Measurements from ENCODE around the gene SAPCD2.

The SAPCD2 gene

GRCh38 chr9:137116027-137116507 is 45.7 kb upstream of the SAPCD2 start:
- no peaks in the 10 kb centered on the region for H3K4me1 ChIP-seq (ENCODE audit: control insufficient read depth, insufficient read depth, low read length)
- POLR2A ChIA-PET: interaction anchor here (1.3 to 2.0 kb wide), 2 partner anchors 29 to 124 kb away, joined by 6 read pairs; partner anchors contain the start of genes MAN1B1 and TUBB4B
- CTCF ChIA-PET: interaction anchor here (0.9 to 10.2 kb wide), 4 partner anchors 7 to 121 kb away, joined by 3 to 69 read pairs (median 5); partner anchors contain the start of genes CYSRT1 and RNF224

GRCh38 chr9:137115394-137116026 is 45.2 kb upstream of the SAPCD2 start:
- no peaks in the 10 kb centered on the region for H3K4me1 ChIP-seq (ENCODE audit: control insufficient read depth, insufficient read depth, low read length)
- no peak overlapping the region for H3K4me3 ChIP-seq (ENCODE audit: low read depth, low read length)
- CTCF ChIA-PET: interaction anchor here (0.6 to 10.2 kb wide), 5 partner anchors 14 to 121 kb away, joined by 3 to 69 read pairs (median 3); partner anchors contain the start of genes CYSRT1 and RNF224
- no peak overlapping the region for H3K27ac ChIP-seq (ENCODE audit: extremely low read depth, low read depth, low read length)
- POLR2A ChIA-PET: interaction anchor here (0.7 to 2.0 kb wide), 4 partner anchors 14 to 125 kb away, joined by 3 to 6 read pairs (median 4); partner anchors contain the start of genes MAN1B1 and TUBB4B
- H3K9me3 ChIP-seq (ENCODE audit: control insufficient read depth, insufficient read depth, low read depth, low read length): no peaks in the 10 kb centered on the region
- TF ChIP-seq GLIS2 (tag by site-specific recombination; IDR thresholded peaks at IDR 0.05): peak; percentile 47; the same call in 1 of the 2 replicates
- TF ChIP-seq ZNF324 (tag by site-specific recombination; IDR thresholded peaks at IDR 0.05): no peak
- no peaks in the 10 kb centered on the region; a peak in 1 of 3 replicates for H3K36me3 ChIP-seq (ENCODE audit: control insufficient read depth in 2 of 2, insufficient read depth in 1 of 2, low read length in 2 of 2)

More at GRCh38 chr9:137116027-137116507, 45.7 kb upstream of the SAPCD2 start:
- Histone ChIP-seq H3K4me3 (ENCODE audit: low read depth, low read length) (no peak overlapping the region), H3K36me3 (ENCODE audit: control insufficient read depth in 2 of 2, insufficient read depth in 1 of 2, low read length in 2 of 2) (no peaks in the 10 kb centered on the region; a peak in 1 of 3 replicates), H3K9me3 (ENCODE audit: control insufficient read depth, insufficient read depth, low read depth, low read length) (no peaks in the 10 kb centered on the region), H3K27ac (ENCODE audit: extremely low read depth, low read depth, low read length) (no peak overlapping the region)
- TF ChIP-seq ZSCAN4 (tag by site-specific recombination; IDR thresholded peaks at IDR 0.05) (no peak), ZNF184 (tag by site-specific recombination; IDR thresholded peaks at IDR 0.05) (no peak), ZNF426 (tag by site-specific recombination; IDR thresholded peaks at IDR 0.05) (no peak), ELK4 (IDR thresholded peaks at IDR 0.05; ENCODE audit: borderline replicate concordance, low read depth, low read length) (no peak), BCL11A (tag by site-specific recombination; IDR thresholded peaks at IDR 0.05; ENCODE audit: low read depth) (no peak), ZNF639 (tag by site-specific recombination; IDR thresholded peaks at IDR 0.05) (no peak)

GRCh38 chr9:137114613-137115393 is 44.4 kb upstream of the SAPCD2 start, which contains the start of gene DPP7:
Gene DPP7, minus strand, starts transcription at chr9:137114733. Its CDS starts 20 bp downstream, at chr9:137114713.
- peak within 1 kb of the TSS; percentile 4 for H3K4me3 ChIP-seq (ENCODE audit: low read depth, low read length)
- ChIA-PET CTCF (interaction anchor here (0.6 to 10.2 kb wide), 5 partner anchors 15 to 122 kb away, joined by 3 to 69 read pairs (median 3); partner anchors contain the start of genes CYSRT1 and RNF224), POLR2A (interaction anchor here (0.7 to 1.3 kb wide), 3 partner anchors 15 to 126 kb away, joined by 3 to 6 read pairs (median 3); partner anchors contain the start of gene TUBB4B)
- no peaks in the 10 kb centered on the region for H3K4me1 ChIP-seq (ENCODE audit: control insufficient read depth, insufficient read depth, low read length)
- no peak within 1 kb of the TSS for H3K27ac ChIP-seq (ENCODE audit: extremely low read depth, low read depth, low read length)
- H3K9me3 ChIP-seq (ENCODE audit: control insufficient read depth, insufficient read depth, low read depth, low read length): no peaks in the 10 kb centered on the region
- peaks cover 0 to 4% of the 10 kb centered on the region in 2 experiments; a peak in 1 of 3 replicates for H3K36me3 ChIP-seq (ENCODE audit: control insufficient read depth in 2 of 2, insufficient read depth in 1 of 2, low read length in 2 of 2)
- peak; percentile 40; the same call in 1 of the 2 replicates for TF ChIP-seq KLF8 (tag by site-specific recombination; IDR thresholded peaks at IDR 0.05)
- TF ChIP-seq ZNF132 (tag by site-specific recombination; IDR thresholded peaks at IDR 0.05; ENCODE audit: borderline replicate concordance): no peak
- no peak for TF ChIP-seq ZNF624 (tag by site-specific recombination; IDR thresholded peaks at IDR 0.05)
- no peak for TF ChIP-seq ZNF133 (tag by site-specific recombination; IDR thresholded peaks at IDR 0.05)
- no peak for TF ChIP-seq PRDM4 (tag by site-specific recombination; IDR thresholded peaks at IDR 0.05)
